MM.1S (cell line): ENCODE measurements around the gene ACO2.

Source experiments
- DNase-seq: peaks from one replicate; pipeline ENCODE4 v3.0.0-alpha.2; 2015
- H2AFZ ChIP-seq: fragments of 300-600 bp; sonication (generic); 2 replicates; pipeline ENCODE4 v1.6.0; 2016; ENCODE audit warnings: antibody characterized with exemption, low read length
- H3F3A ChIP-seq: fragments of 300-600 bp; sonication (generic); 2 replicates; pipeline ENCODE4 v1.6.1; 2016; ENCODE audit warnings: mild to moderate bottlenecking, antibody characterized with exemption, low read length, moderate library complexity, mixed read lengths; ENCODE audit not compliant: insufficient read depth
- H3K27ac ChIP-seq: fragments of 300-600 bp; sonication (generic); 2 replicates; pipeline ENCODE4 v1.5.1; 2016; ENCODE audit warnings: mild to moderate bottlenecking, low read length
- H3K27me3 ChIP-seq: fragments of 300-600 bp; sonication (generic); replicated peaks from 2 replicates; pipeline ENCODE4 v1.6.0; 2016; ENCODE audit warnings: low read length; ENCODE audit not compliant: insufficient read depth
- H3K36me3 ChIP-seq: fragments of 300-600 bp; sonication (generic); replicated peaks from 2 replicates; pipeline ENCODE4 v1.6.1; 2016; ENCODE audit warnings: mild to moderate bottlenecking, low read length, mixed read lengths; ENCODE audit not compliant: insufficient read depth
- H3K4me1 ChIP-seq: fragments of 300-600 bp; sonication (generic); 2 replicates; pipeline ENCODE4 v1.6.1; 2016; ENCODE audit warnings: low read length, mixed read lengths
- H3K4me2 ChIP-seq: fragments of 300-600 bp; sonication (generic); 2 replicates; pipeline ENCODE4 v1.6.0; 2016; ENCODE audit warnings: low read depth, low read length
- H3K4me3 ChIP-seq: fragments of 300-600 bp; sonication (generic); 2 replicates; pipeline ENCODE4 v1.5.1; 2016; ENCODE audit warnings: low read length, mixed read lengths
- H3K79me2 ChIP-seq: fragments of 300-600 bp; sonication (generic); 2 replicates; pipeline ENCODE4 v1.6.1; 2016; ENCODE audit warnings: mixed run types, low read length, mixed read lengths
- H3K9ac ChIP-seq: fragments of 300-600 bp; sonication (generic); 2 replicates; pipeline ENCODE4 v1.6.1; 2016; ENCODE audit warnings: low read length, mixed read lengths
- H3K9me2 ChIP-seq: fragments of 300-600 bp; sonication (generic); replicated peaks from 2 replicates; pipeline ENCODE4 v1.6.1; 2016; ENCODE audit warnings: mild to moderate bottlenecking, low read length, mixed read lengths; ENCODE audit not compliant: insufficient read depth
- H3K9me3 ChIP-seq: fragments of 300-600 bp; sonication (generic); replicated peaks from 2 replicates; pipeline ENCODE4 v1.6.1; 2016; ENCODE audit warnings: mild to moderate bottlenecking, low read length, mixed read lengths; ENCODE audit not compliant: insufficient read depth
- H4K20me1 ChIP-seq: fragments of 300-600 bp; sonication (generic); 2 replicates; pipeline ENCODE4 v1.6.1; 2016; ENCODE audit warnings: mild to moderate bottlenecking, low read length, moderate library complexity, mixed read lengths; ENCODE audit not compliant: insufficient read depth
- CTCF ChIP-seq: fragments of 300-600 bp; sonication (generic); IDR thresholded peaks from 2 replicates; pipeline ENCODE4 v1.5.1; 2016; ENCODE audit warnings: antibody characterized with exemption, low read length, mixed read lengths
- EZH2 ChIP-seq: fragments of 300-600 bp; sonication (generic); optimal IDR thresholded peaks from 2 replicates; pipeline ENCODE3; 2017; ENCODE audit warnings: low read depth, mild to moderate bottlenecking, antibody characterized with exemption, low read length, mixed read lengths
- EZH2phosphoT487 ChIP-seq: fragments of 300-600 bp; sonication (generic); IDR thresholded peaks from 2 replicates; pipeline ENCODE4 v1.6.1; 2018; ENCODE audit warnings: antibody characterized with exemption, low read length

Gene ACO2

GRCh38 chr22:41551877-41552582 lies 83.1 kb downstream of the ACO2 start:
- H3K27ac ChIP-seq: no peak overlapping the region
- no peaks in the 10 kb centered on the region for H3K79me2 ChIP-seq
- H3K4me1 ChIP-seq: peaks cover 8% of the 10 kb centered on the region
- H3K27me3 ChIP-seq: no peaks in the 10 kb centered on the region
- H3K9ac ChIP-seq: no peak overlapping the region
- no peaks in the 10 kb centered on the region for H3K9me3 ChIP-seq
- no peaks in the 10 kb centered on the region for H4K20me1 ChIP-seq
- H3K36me3 ChIP-seq: no peaks in the 10 kb centered on the region
- peak overlapping the region; percentile 58; the same call in 1 of the 2 replicates for H2AFZ ChIP-seq
- DNase-seq: no peak
- H3K4me3 ChIP-seq: no peak overlapping the region
- TF ChIP-seq EZH2phosphoT487: no peak
- no peak for TF ChIP-seq EZH2
- TF ChIP-seq CTCF: no peak
- peak overlapping the region; percentile 28 for H3K4me2 ChIP-seq
- peaks cover 2% of the 10 kb centered on the region for H3F3A ChIP-seq
- H3K9me2 ChIP-seq: no peaks in the 10 kb centered on the region

GRCh38 chr22:41555325-41555982 lies 86.5 kb downstream of the ACO2 start:
- TF ChIP-seq EZH2phosphoT487: no peak
- TF ChIP-seq CTCF: no peak
- no peak for TF ChIP-seq EZH2
- Histone ChIP-seq H2AFZ (no peak overlapping the region), H3K9ac (no peak overlapping the region), H3K4me1 (peaks cover 19% of the 10 kb centered on the region), H3K27me3 (no peaks in the 10 kb centered on the region), H3K4me3 (no peak overlapping the region), H3F3A (peaks cover 8% of the 10 kb centered on the region), H3K27ac (no peak overlapping the region), H3K9me3 (no peaks in the 10 kb centered on the region), H3K36me3 (no peaks in the 10 kb centered on the region), H3K4me2 (no peak overlapping the region), H3K9me2 (no peaks in the 10 kb centered on the region), H3K79me2 (no peaks in the 10 kb centered on the region), H4K20me1 (no peaks in the 10 kb centered on the region)
- no peak for DNase-seq

- no peaks in the 10 kb centered on the region for H4K20me1 ChIP-seq
- H3K4me2 ChIP-seq: peak overlapping the region; percentile 71; the same call in 1 of the 2 replicates
- no peak for DNase-seq
- no peak overlapping the region for H2AFZ ChIP-seq
- H3K4me1 ChIP-seq: peaks cover 19% of the 10 kb centered on the region
- peaks cover 8% of the 10 kb centered on the region for H3F3A ChIP-seq
- no peaks in the 10 kb centered on the region for H3K79me2 ChIP-seq
- H3K27ac ChIP-seq: peak overlapping the region; percentile 62; the same call in 1 of the 2 replicates
- no peaks in the 10 kb centered on the region for H3K9me2 ChIP-seq
- no peak overlapping the region for H3K9ac ChIP-seq
- no peak overlapping the region for H3K4me3 ChIP-seq
- TF ChIP-seq EZH2phosphoT487 (no peak), CTCF (no peak), EZH2 (no peak)
- no peaks in the 10 kb centered on the region for H3K36me3 ChIP-seq
- no peaks in the 10 kb centered on the region for H3K27me3 ChIP-seq
- H3K9me3 ChIP-seq: no peaks in the 10 kb centered on the region
These were observed 87.6 kb downstream of the ACO2 start for GRCh38 chr22:41556561-41556960.
